K562 (cell line): ENCODE results near the gene FAM89B.

ENCODE experiments used
- CEBPB ChIP-seq: fragments of 450-650 bp; IDR thresholded peaks from 2 replicates; pipeline ENCODE4 v1.6.1; 2016; ENCODE audit warnings: missing genetic modification characterization, missing compliant biosample characterization
- CTCF ChIP-seq, 3 experiments: IDR thresholded peaks in 2 of 3; conservative IDR thresholded peaks in 1 of 3; 2 replicates each; pipeline ENCODE4 v1.5.1; 2011 to 2012; ENCODE audit warnings: low read length in 3 of 3, mild to moderate bottlenecking in 3 of 3, control low read depth in 2 of 3, improper control_type of control experiment in 1 of 3, inconsistent platforms in 1 of 3, low read depth in 1 of 3, mixed read lengths in 1 of 3, moderate library complexity in 1 of 3; ENCODE audit not compliant: insufficient read depth in 2 of 3
- NBN ChIP-seq: fragments of 450-650 bp; IDR thresholded peaks from 2 replicates; pipeline ENCODE4 v1.6.1; 2016; ENCODE audit warnings: low read depth, mild to moderate bottlenecking
- POLR2AphosphoS5 ChIP-seq: IDR thresholded peaks from 2 replicates; pipeline ENCODE4 v1.6.1; 2011; ENCODE audit warnings: mild to moderate bottlenecking, low read depth, low read length, moderate library complexity; ENCODE audit not compliant: control insufficient read depth, insufficient read depth
- SOX6 ChIP-seq: fragments of 450-650 bp; IDR thresholded peaks from 2 replicates; pipeline ENCODE4 v1.6.1; 2014; ENCODE audit warnings: mild to moderate bottlenecking
- TF ChIP-seq, protein P1 (sequence below): fragments of 450-650 bp; IDR thresholded peaks from 2 replicates; pipeline ENCODE4 v1.6.1; 2016; ENCODE audit warnings: low read depth

GRCh38 chr11:65580756-65581155 is 8.4 kb downstream of the FAM89B start:
- TF ChIP-seq NBN (no peak), CTCF (IDR thresholded peaks at IDR 0.05 in 2 of 3, conservative IDR thresholded peaks at IDR 0.05 in 1 of 3; ENCODE audit: insufficient read depth in 2 of 3, low read depth in 1 of 3, low read length in 3 of 3) (no peak), CEBPB (tag) (no peak), SOX6 (no peak), POLR2AphosphoS5 (no peak)
- TF ChIP-seq, protein P1, sequence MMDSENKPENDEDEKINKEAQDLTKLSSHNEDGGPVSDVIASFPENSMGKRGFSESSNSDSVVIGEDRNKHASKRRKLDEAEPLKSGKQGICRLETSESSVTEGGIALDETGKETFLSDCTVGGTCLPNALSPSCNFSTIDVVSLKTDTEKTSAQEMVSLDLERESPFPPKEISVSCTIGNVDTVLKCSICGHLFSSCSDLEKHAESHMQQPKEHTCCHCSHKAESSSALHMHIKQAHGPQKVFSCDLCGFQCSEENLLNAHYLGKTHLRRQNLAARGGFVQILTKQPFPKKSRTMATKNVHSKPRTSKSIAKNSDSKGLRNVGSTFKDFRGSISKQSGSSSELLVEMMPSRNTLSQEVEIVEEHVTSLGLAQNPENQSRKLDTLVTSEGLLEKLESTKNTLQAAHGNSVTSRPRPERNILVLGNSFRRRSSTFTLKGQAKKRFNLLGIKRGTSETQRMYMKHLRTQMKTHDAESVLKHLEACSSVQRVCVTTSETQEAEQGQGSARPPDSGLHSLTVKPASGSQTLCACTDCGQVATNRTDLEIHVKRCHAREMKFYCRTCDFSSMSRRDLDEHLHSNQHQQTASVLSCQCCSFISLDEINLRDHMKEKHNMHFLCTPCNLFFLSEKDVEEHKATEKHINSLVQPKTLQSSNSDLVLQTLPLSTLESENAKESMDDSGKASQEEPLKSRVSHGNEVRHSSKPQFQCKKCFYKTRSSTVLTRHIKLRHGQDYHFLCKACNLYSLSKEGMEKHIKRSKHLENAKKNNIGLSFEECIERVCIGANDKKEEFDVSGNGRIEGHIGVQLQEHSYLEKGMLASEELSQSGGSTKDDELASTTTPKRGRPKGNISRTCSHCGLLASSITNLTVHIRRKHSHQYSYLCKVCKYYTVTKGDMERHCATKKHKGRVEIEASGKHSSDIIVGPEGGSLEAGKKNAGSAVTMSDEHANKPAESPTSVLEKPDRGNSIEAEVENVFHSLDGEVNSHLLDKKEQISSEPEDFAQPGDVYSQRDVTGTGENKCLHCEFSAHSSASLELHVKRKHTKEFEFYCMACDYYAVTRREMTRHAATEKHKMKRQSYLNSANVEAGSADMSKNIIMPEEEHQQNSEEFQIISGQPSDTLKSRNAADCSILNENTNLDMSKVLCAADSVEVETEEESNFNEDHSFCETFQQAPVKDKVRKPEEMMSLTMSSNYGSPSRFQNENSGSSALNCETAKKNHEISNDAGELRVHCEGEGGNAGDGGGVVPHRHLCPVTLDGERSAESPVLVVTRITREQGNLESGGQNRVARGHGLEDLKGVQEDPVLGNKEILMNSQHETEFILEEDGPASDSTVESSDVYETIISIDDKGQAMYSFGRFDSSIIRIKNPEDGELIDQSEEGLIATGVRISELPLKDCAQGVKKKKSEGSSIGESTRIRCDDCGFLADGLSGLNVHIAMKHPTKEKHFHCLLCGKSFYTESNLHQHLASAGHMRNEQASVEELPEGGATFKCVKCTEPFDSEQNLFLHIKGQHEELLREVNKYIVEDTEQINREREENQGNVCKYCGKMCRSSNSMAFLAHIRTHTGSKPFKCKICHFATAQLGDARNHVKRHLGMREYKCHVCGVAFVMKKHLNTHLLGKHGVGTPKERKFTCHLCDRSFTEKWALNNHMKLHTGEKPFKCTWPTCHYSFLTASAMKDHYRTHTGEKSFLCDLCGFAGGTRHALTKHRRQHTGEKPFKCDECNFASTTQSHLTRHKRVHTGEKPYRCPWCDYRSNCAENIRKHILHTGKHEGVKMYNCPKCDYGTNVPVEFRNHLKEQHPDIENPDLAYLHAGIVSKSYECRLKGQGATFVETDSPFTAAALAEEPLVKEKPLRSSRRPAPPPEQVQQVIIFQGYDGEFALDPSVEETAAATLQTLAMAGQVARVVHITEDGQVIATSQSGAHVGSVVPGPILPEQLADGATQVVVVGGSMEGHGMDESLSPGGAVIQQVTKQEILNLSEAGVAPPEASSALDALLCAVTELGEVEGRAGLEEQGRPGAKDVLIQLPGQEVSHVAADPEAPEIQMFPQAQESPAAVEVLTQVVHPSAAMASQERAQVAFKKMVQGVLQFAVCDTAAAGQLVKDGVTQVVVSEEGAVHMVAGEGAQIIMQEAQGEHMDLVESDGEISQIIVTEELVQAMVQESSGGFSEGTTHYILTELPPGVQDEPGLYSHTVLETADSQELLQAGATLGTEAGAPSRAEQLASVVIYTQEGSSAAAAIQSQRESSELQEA: no peak
